Right lobe of liver (tissue), 4 donors: ENCODE data around the gene B4GALT3.

ENCODE experiments used
- CTCF ChIP-seq, 4 donors: fragments of 200-600 bp in 3 of 4; fragments of 450-650 bp in 1 of 4; IDR thresholded peaks; one replicate each; pipeline versions ENCODE4 v1.5.1 to v1.8.0; 2016 to 2022; ENCODE audit warnings: antibody characterized with exemption in 4 of 4, mild to moderate bottlenecking in 2 of 4
- POLR2A ChIP-seq: fragments of 450-650 bp; IDR thresholded peaks from one replicate; pipeline ENCODE4 v1.6.1; 2017; ENCODE audit warnings: antibody characterized with exemption, mild to moderate bottlenecking
- donor health status: DM: no; HTN: no; CAD: no.
- donor health status: DM: no; HTN: no; CAD: no.
- donor health status: DM: no; HTN: yes; CAD: no.

GRCh38 chr1:161172776-161173376 is 4.4 kb downstream of the B4GALT3 start:
- TF ChIP-seq POLR2A (no peak), CTCF (IDR thresholded peaks at IDR 0.05) (no peak)
